Ovary (tissue), 9 donors: ENCODE results near the gene SLC9A8. TPM values are rescaled to one million over a fixed set of nuclear protein-coding genes. Genes with fewer than 3 reads are reported as not detected.
A peak's percentile ranks its signal among the peaks of the same experiment; 100 is the strongest.

Experiments used
- DNase-seq, 5 donors: peaks; one replicate each; pipeline ENCODE4 v3.0.0-alpha.2; 2019 to 2020
- H3K27ac ChIP-seq, 2 donors: fragments of 200-600 bp; one replicate each; pipeline versions ENCODE4 v1.5.1 to v1.8.0; 2019 to 2022
- H3K27me3 ChIP-seq: fragments of 200-600 bp; one replicate; pipeline ENCODE4 v1.8.0; 2022
- H3K36me3 ChIP-seq: fragments of 200-600 bp; sonication (generic); one replicate; pipeline ENCODE4 v1.5.1; 2019
- H3K4me1 ChIP-seq: one replicate; pipeline ENCODE4 v1.8.1; 2013; ENCODE audit warnings: mild to moderate bottlenecking, moderate library complexity; ENCODE audit not compliant: insufficient read depth
- H3K4me3 ChIP-seq: fragments of 200-600 bp; sonication (generic); one replicate; pipeline ENCODE4 v1.5.1; 2017
- H3K9me3 ChIP-seq, 2 donors: fragments of 200-600 bp in 1 of 2; sonication (generic) in 1 of 2; one replicate each; pipeline versions ENCODE4 v1.5.1 to v1.8.1; 2013 to 2019; ENCODE audit warnings: mild to moderate bottlenecking in 1 of 2, moderate library complexity in 1 of 2
- CTCF ChIP-seq, 3 donors: fragments of 450-650 bp in 2 of 3; fragments of 200-600 bp in 1 of 3; IDR thresholded peaks; one replicate each; pipeline versions ENCODE4 v1.5.1 to v1.8.0; 2016 to 2022; ENCODE audit warnings: antibody characterized with exemption in 3 of 3, mild to moderate bottlenecking in 1 of 3
- EP300 ChIP-seq: sonication (generic); formaldehyde crosslinking; IDR thresholded peaks from one replicate; pipeline ENCODE4 v1.6.1; 2017; ENCODE audit warnings: antibody characterized with exemption
- POLR2A ChIP-seq: fragments of 450-650 bp; IDR thresholded peaks from one replicate; pipeline ENCODE4 v1.6.1; 2017; ENCODE audit warnings: antibody characterized with exemption, mild to moderate bottlenecking, moderate library complexity
- WGBS, 3 donors: extraction: QIAGEN DNeasy Blood & Tissue Kit in 1 of 3; methylation state at CpG; one replicate each; pipeline versions ENCODE4 v1.1.5 to v1.1.7; 2013 to 2017; 5-methylcytosine and 5-hydroxymethylcytosine counted together
- intact Hi-C, 4 donors: fragments of 100-400 bp; cut with DNase I; formaldehyde crosslinking; loops; one replicate each; pipeline versions ENCODE4 v1.11.0 to v1.15.1; 2022 to 2023
- polyA plus RNA-seq, 2 donors: library from polyadenylated mRNA; stranded (reverse); fragments of 200-250 nt in 1 of 2; fragments of 350-450 nt in 1 of 2; fragmentation: Illumina TruSeq in 1 of 2; extraction: RNeasy Lipid Tissue Mini Kit (QIAGEN cat#74804) in 1 of 2; gene quantifications; one replicate each; pipeline ENCODE4 v1.2.3, GENCODE V29; 2013 to 2014
- total RNA-seq, 7 donors: library from RNA; depleted of rRNA in 2 of 7; stranded (reverse); fragments of >200 nt in 2 of 7; fragmentation: NEBNext Ultra II Directional in 3 of 7; extraction: Animal tissue kit (Norgen Biotek cat#: 25700) in 3 of 7; gene quantifications; one replicate each; pipeline versions ENCODE4 v1.1.0 to v1.2.4, GENCODE V29; 2016 to 2023
- donor health status: DM: no; HTN: no; CAD: no; lungs with moderate emphysema.
- donor health status: DM: no; HTN: no; CAD: no.
- donor health status: Bipolar disorder and iron deficiency.
- donor health status: DM: yes; HTN: yes; CAD: no.
- donor health status: DM: no; HTN: no; CAD: no.
- donor health status: DM: yes; HTN: yes; CAD: no.

SLC9A8 gene
- total and polyA plus RNA-seq, 9 donors = 3.9 to 11.4 (median 7.7) TPM

DNA sequence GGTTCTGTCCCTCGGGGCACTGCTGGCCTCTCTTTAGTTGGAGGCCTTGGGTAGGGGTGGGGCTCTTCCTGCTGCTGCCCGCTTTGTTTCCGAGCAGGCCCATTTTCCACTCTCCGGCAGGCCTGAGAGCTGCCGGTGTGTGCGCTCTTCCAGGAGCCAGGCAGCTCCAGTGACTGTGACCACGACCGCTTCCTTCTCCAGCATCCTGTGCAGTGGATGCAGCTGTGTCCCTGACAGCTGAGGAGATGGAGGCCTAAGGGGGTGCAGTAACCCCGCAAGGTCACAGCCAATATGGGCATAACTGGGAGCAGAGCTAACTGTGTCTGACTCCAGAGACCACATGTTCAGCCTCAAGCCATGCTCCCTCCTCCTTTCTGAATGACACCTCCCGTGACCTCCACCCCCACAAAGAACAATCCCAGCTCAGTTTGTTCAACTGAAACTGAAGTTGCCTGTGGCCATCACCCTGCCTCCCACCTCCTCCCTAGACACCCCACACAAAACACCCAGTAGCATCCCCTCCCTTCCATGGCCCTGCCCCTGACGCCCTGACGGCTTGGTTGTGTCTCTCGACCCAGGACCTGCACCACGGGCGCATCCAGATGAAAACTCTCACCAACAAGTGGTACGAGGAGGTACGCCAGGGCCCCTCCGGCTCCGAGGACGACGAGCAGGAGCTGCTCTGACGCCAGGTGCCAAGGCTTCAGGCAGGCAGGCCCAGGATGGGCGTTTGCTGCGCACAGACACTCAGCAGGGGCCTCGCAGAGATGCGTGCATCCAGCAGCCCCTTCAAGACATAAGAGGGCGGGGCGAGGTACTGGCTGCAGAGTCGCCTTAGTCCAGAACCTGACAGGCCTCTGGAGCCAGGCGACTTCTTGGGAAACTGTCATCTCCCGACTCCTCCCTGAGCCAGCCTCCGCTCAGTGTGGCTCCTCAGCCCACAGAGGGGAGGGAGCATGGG lies 74.9 kb downstream of the SLC9A8 start:
- no peak for DNase-seq
- Histone ChIP-seq H3K36me3 (no peaks in the 10 kb centered on the region), H3K4me1 (peaks cover 21% of the 10 kb centered on the region), H3K9me3 (no peaks in the 10 kb centered on the region), H3K27me3 (no peaks in the 10 kb centered on the region), H3K4me3 (no peak overlapping the region), H3K27ac (peak overlapping the region in 1 of 2 donors; percentile 38)
- 61 to 69% (median 69%) methylated on average over 32 of the region's 32 CpGs for WGBS, 3 donors
- TF ChIP-seq POLR2A = no peak
- no peak for TF ChIP-seq EP300
- TF ChIP-seq CTCF (IDR thresholded peaks at IDR 0.05) = no peak
- intact Hi-C loops = loop anchor here in 2 of 4 donors (5.0 to 10.0 kb wide), 2 partner anchors 273 to 275 kb away; no protein-coding TSS in a partner anchor

- H3K4me1 ChIP-seq = peaks cover 26% of the 10 kb centered on the region
- no peaks in the 10 kb centered on the region for H3K36me3 ChIP-seq
- TF ChIP-seq CTCF (IDR thresholded peaks at IDR 0.05) = peak in 2 of 3 donors; percentile 34 to 36
- TF ChIP-seq EP300 = no peak
- TF ChIP-seq POLR2A = no peak
- H3K9me3 ChIP-seq = no peaks in the 10 kb centered on the region
- DNase-seq = peak in 4 of 5 donors; percentile 53 to 73 (median 64)
- WGBS, 3 donors = 57 to 69% (median 63%) methylated on average over 18 of the region's 18 CpGs
- H3K4me3 ChIP-seq = no peak overlapping the region
- intact Hi-C loops = loop anchor here in 2 of 4 donors (5.0 to 10.0 kb wide), 2 partner anchors 274 to 276 kb away; no protein-coding TSS in a partner anchor
- no peaks in the 10 kb centered on the region for H3K27me3 ChIP-seq
- peak overlapping the region in 1 of 2 donors; percentile 70 for H3K27ac ChIP-seq
These were observed 75.8 kb downstream of the SLC9A8 start for GRCh38 chr20:49888212-49889000.

DNA sequence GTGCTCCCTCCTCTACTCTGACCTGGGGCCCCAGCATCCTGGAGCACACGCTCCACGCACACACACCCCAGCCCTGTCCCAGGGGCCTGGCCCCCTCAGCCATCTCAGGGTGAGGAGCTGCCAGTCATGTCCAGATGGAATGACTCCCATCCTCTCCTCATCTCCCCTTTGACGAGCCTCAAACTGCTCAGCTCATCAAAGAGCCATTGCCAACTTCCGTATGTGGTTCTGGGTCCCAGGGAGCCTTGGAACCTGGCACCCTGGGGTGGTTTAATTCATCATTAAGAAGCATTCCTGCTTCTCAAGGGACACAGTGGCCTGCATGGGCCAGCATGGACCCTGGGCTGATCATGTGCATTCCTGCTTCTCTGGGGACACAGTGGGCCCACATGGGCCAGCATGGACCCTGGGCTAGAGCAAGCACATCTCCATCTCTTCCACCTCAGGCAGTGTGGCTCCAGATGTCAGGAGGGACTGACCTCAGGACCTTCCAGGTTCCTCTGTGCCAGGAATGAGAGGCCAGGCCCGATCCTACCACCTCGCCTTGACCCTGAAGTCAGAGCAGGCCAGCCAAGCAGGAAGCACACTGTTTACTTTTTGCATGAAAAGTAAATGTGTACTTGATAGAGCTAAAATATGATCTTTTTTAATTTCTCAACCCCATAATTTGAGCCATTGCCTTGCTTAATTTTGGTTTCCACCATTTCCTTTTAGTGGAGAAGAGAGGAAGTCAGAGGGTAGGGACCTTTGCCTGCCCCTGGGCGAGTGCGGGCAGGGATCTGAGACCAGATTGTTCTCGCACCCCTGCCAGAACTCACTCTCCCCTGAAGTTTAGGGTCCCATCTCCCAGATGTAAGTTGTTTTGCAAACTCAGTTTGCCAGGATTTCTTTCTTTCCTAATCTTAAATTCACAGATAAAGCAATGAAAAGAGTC lies 76.6 kb downstream of the SLC9A8 start:
- H3K9me3 ChIP-seq = no peaks in the 10 kb centered on the region
- H3K4me3 ChIP-seq = no peak overlapping the region
- DNase-seq = peak in 1 of 5 donors; percentile 56
- intact Hi-C loops = loop anchor here in 2 of 4 donors (5.0 to 10.0 kb wide), 2 partner anchors 274 to 277 kb away; no protein-coding TSS in a partner anchor
- TF ChIP-seq POLR2A (no peak), EP300 (no peak), CTCF (IDR thresholded peaks at IDR 0.05) (no peak)
- H3K27me3 ChIP-seq = no peaks in the 10 kb centered on the region
- peak overlapping the region in 1 of 2 donors; percentile 70 for H3K27ac ChIP-seq
- no peaks in the 10 kb centered on the region for H3K36me3 ChIP-seq
- WGBS, 3 donors = 70 to 78% (median 71%) methylated on average over 9 of the region's 9 CpGs
- H3K4me1 ChIP-seq = peaks cover 29% of the 10 kb centered on the region
